Choroid plexus epithelial cell (primary cell): Measurements from ENCODE around the gene PCDH8.

Experiments used
- DNase-seq: peaks from one replicate; pipeline ENCODE4 v3.0.0-alpha.2; 2010; ENCODE audit warnings: low read depth
- H3K4me3 ChIP-seq: 2 replicates; pipeline ENCODE4 v1.5.1; 2011; ENCODE audit warnings: low read depth, mild to moderate bottlenecking, control low read depth, low read length, moderate library complexity
- TF ChIP-seq, protein P1 (sequence below): conservative IDR thresholded peaks from 2 replicates; pipeline ENCODE4 v1.5.1; 2011; ENCODE audit warnings: low read depth, mild to moderate bottlenecking, control low read depth, inconsistent platforms, low read length, moderate library complexity

The PCDH8 gene, protein sequence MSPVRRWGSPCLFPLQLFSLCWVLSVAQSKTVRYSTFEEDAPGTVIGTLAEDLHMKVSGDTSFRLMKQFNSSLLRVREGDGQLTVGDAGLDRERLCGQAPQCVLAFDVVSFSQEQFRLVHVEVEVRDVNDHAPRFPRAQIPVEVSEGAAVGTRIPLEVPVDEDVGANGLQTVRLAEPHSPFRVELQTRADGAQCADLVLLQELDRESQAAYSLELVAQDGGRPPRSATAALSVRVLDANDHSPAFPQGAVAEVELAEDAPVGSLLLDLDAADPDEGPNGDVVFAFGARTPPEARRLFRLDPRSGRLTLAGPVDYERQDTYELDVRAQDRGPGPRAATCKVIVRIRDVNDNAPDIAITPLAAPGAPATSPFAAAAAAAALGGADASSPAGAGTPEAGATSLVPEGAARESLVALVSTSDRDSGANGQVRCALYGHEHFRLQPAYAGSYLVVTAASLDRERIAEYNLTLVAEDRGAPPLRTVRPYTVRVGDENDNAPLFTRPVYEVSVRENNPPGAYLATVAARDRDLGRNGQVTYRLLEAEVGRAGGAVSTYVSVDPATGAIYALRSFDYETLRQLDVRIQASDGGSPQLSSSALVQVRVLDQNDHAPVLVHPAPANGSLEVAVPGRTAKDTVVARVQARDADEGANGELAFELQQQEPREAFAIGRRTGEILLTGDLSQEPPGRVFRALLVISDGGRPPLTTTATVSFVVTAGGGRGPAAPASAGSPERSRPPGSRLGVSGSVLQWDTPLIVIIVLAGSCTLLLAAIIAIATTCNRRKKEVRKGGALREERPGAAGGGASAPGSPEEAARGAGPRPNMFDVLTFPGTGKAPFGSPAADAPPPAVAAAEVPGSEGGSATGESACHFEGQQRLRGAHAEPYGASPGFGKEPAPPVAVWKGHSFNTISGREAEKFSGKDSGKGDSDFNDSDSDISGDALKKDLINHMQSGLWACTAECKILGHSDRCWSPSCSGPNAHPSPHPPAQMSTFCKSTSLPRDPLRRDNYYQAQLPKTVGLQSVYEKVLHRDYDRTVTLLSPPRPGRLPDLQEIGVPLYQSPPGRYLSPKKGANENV

DNA sequence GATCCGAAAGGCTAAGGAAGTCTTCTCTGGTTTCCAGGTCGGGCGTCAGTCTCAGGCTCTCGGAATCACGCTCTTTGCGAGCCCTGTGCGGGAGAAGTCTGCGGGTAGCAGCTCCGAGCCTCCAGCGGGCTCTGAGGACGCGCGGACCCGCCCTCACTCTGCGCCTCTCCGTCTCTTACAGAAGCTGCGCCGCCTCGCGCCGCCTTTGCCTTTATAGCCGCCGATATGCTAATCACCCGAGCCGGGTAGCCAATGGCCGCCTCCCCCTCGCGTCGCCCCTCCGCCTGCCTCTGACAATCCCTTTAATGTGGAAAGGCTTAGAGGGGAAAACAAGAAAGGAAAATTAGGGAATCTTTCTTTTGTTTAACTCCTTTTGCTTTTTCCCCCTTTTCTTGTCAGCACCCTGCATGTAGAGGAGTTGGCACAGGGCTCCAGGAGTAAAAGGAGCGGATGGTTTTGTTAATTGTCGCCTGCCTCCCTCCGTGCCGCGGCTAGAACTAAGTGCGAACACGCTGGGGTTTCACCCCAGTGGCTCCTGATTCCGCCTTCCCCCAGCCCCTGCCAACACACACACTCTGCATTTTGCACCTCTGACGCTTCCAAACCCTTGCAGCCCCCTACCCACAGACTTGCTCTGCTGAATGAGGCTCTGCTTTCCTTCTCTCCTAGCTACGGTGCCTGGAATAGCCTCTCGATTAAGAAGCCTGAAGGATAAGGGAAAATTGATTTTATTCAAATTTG lies at the start of gene PCDH8:
PCDH8 (minus strand) TSS at position 186 of the 741 bp plus-strand sequence. CDS start 204 bp downstream, outside the sequence.
- no peak for DNase-seq
- TF ChIP-seq, protein P1, sequence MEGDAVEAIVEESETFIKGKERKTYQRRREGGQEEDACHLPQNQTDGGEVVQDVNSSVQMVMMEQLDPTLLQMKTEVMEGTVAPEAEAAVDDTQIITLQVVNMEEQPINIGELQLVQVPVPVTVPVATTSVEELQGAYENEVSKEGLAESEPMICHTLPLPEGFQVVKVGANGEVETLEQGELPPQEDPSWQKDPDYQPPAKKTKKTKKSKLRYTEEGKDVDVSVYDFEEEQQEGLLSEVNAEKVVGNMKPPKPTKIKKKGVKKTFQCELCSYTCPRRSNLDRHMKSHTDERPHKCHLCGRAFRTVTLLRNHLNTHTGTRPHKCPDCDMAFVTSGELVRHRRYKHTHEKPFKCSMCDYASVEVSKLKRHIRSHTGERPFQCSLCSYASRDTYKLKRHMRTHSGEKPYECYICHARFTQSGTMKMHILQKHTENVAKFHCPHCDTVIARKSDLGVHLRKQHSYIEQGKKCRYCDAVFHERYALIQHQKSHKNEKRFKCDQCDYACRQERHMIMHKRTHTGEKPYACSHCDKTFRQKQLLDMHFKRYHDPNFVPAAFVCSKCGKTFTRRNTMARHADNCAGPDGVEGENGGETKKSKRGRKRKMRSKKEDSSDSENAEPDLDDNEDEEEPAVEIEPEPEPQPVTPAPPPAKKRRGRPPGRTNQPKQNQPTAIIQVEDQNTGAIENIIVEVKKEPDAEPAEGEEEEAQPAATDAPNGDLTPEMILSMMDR, result no peak
- no peak within 1 kb of the TSS for H3K4me3 ChIP-seq

DNA sequence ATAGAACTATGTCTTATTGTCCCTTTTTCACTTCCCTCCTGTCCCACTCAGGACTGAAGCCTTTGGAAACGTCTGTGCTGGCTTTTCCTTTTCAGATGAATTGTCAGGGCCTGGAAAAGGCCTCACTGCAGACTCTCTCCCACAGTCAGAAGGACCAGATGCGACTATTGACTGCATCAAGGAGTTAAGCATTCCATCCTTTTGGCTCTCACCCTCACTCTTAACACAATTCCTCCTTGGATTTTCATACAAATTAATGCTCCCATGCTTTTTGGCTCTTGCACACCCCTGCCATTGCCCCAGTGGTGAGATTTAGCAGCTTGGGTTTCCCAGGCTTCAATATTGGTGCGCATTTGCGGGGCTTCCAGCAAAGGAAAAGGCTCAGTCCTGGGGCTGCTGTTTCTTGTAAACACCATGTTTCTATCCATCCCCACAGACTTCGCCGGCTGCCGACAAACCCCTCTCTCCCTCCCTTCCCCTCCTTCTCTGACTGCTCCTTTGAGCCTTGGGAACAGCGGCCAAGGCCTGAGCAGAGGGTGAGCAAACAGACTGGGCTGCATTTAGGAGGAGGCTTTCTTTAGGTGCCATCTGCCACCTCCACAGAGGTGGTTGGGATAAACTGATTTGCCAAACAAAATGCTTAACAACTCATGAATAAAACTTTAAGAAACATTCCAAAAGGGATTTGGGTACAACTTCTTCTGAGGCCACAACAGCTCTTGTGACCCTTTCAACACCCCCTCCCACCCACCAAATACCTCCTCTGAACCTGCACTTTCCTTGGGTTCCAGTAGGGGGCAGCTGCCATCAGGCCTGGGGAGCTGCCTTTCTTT lies 48.6 kb upstream of the PCDH8 start:
- no peak for DNase-seq
- TF ChIP-seq, protein P1, result peak; percentile 11

DNA sequence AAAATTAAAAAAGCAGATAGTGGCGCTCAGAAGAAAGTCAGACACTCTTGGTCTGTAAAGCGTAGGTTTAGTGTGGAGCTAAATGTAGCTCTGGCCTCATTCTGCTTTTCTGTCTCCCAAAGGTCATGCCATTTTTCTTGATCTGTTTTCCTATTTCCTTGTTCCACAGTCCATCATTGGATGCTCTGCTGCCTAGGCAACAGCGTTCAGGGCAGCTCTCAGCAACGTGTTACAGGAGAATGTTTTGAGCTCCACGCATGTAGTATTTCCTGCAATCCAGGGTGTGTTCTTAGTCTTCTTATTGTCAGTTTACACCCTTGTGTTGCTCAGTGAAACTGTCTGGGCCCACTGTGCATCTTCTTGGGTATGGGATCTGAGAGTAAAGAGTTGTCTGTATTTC lies 46.0 kb upstream of the PCDH8 start:
- DNase-seq, result no peak

More for the DNA sequence above, 48.6 kb upstream of the PCDH8 start:
- H3K4me3 ChIP-seq, result no peak overlapping the region

DNA sequence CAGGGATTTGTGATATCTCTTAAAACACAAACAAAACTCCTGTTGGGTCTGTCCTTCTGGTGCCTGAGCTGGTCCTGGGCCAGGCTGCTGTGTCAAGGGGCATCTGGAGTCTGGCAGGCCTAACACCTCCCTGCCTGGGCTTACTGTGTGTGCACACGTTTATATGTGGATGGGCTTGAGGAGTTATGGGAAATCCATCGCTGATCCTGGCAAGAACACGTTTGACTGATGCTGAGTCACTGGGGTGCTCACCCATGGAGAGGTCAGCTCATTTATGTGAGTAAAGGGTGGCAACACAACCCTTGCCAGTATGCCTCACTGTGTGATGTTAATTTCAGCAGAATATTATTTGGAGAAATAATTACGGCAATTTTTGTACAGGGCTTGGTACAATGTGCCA lies 44.5 kb upstream of the PCDH8 start:
- DNase-seq, result no peak
- no peak overlapping the region for H3K4me3 ChIP-seq
- TF ChIP-seq, protein P1, result no peak

More for the DNA sequence above, 46.0 kb upstream of the PCDH8 start:
- TF ChIP-seq, protein P1, result no peak
- H3K4me3 ChIP-seq, result no peak overlapping the region

DNA sequence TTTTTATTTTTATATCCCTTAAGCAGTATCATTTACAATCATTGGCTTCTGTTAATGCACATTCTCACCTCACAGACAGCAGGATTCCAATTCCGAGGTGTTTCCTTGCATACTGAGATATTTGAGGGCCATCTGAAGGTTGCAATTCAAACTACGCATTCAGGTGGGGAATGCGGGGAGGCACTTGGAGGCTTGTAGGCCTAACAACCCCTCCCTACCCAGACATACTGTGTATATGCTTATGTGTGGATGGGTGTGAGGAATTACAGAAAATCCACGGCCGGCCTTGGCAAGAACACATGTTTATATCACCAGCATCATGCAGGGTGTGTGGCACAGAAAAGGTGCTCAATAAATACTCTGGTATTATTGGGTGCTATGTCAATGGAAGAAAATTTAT lies 43.3 kb upstream of the PCDH8 start:
- TF ChIP-seq, protein P1, result no peak
- no peak for DNase-seq
- H3K4me3 ChIP-seq, result no peak overlapping the region

DNA sequence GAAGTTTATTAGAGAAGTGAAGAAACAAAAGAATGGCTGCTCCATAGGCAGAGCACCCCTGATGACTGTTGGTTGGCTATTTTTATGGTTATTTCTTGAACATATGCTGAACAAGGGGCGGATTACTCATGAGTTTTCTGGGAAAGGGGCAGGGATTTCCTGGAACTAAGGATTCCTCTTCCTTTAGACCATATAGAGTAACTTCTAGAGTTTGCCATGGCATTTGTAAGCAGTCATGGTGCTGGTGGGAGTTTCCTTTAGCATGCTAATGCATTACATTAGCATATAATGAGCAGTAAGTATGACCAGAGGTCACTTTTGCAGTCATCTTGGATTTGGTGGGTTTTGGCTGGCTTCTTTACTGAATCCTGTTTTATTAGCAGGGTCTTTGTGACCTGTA lies 38.7 kb upstream of the PCDH8 start:
- no peak for DNase-seq
- TF ChIP-seq, protein P1, result no peak
- H3K4me3 ChIP-seq, result no peak overlapping the region
